T-helper 17 cell (primary cell): Measurements from ENCODE around the gene ING3. TPM values are rescaled to one million over a fixed set of nuclear protein-coding genes. Genes with fewer than 3 reads are reported as not detected.
A peak's percentile ranks its signal among the peaks of the same experiment; 100 is the strongest.

Experiments
- ATAC-seq: fragments of 150-1000 bp; cut with Tn5 transposase; 2 replicates; pipeline ENCODE4 v1.10.0; 2021; ENCODE audit warnings: mild to moderate bottlenecking, moderate library complexity
- DNase-seq, 3 donors: peaks; one replicate each; pipeline versions ENCODE4 v3.0.0 to v3.0.0-alpha.2; 2020 to 2021
- H3K9me3 ChIP-seq: one replicate; pipeline ENCODE4 v1.7.0; 2013; ENCODE audit warnings: low read length, mild to moderate bottlenecking; ENCODE audit not compliant: control insufficient read depth, poor library complexity, severe bottlenecking
- H3K27ac Mint-ChIP-seq: one replicate; pipeline ENCODE4 v1.8.0; 2022; ENCODE audit warnings: mild to moderate bottlenecking, moderate library complexity, mixed read lengths
- H3K27me3 Mint-ChIP-seq: one replicate; pipeline ENCODE4 v1.8.0; 2022; ENCODE audit warnings: mixed read lengths
- H3K36me3 Mint-ChIP-seq: one replicate; pipeline ENCODE4 v1.8.0; 2022; ENCODE audit warnings: low read depth, mixed read lengths
- H3K4me1 Mint-ChIP-seq: one replicate; pipeline ENCODE4 v1.8.0; 2022; ENCODE audit warnings: mild to moderate bottlenecking, mixed read lengths
- H3K4me3 Mint-ChIP-seq: one replicate; pipeline ENCODE4 v1.8.0; 2022; ENCODE audit warnings: mild to moderate bottlenecking, moderate library complexity, mixed read lengths
- total RNA-seq, 4 donors: library from RNA in 2 of 4; stranded (reverse) in 2 of 4; gene quantifications; one replicate each; pipeline ENCODE4 v1.2.3 and lab custom pipeline; 2022 to 2026

ING3 gene
- total RNA-seq, 2 donors from 2014 or later: 32.8 to 41.2 TPM

- H3K27me3 Mint-ChIP-seq: peaks cover 35% of the 10 kb centered on the region
- H3K9me3 ChIP-seq: no peaks in the 10 kb centered on the region
- ATAC-seq: no peak
- no peak overlapping the region for H3K4me3 Mint-ChIP-seq
- no peaks in the 10 kb centered on the region for H3K36me3 Mint-ChIP-seq
- H3K27ac Mint-ChIP-seq: no peak overlapping the region
- no peak for DNase-seq
- H3K4me1 Mint-ChIP-seq: no peaks in the 10 kb centered on the region
These were observed 17.1 kb upstream of the ING3 start for GRCh38 chr7:120933475-120933874.

- no peaks in the 10 kb centered on the region for H3K9me3 ChIP-seq
- Mint-ChIP-seq H3K4me1 (no peaks in the 10 kb centered on the region), H3K27me3 (peaks cover 13% of the 10 kb centered on the region), H3K36me3 (no peaks in the 10 kb centered on the region), H3K4me3 (no peak overlapping the region), H3K27ac (no peak overlapping the region)
- ATAC-seq (no peak), DNase-seq (no peak)
These were observed 11.2 kb upstream of the ING3 start for GRCh38 chr7:120939345-120939744.

- H3K4me1 Mint-ChIP-seq: no peaks in the 10 kb centered on the region
- H3K36me3 Mint-ChIP-seq: no peaks in the 10 kb centered on the region
- ATAC-seq: no peak
- peaks cover 8% of the 10 kb centered on the region for H3K27me3 Mint-ChIP-seq
- H3K4me3 Mint-ChIP-seq: no peak overlapping the region
- no peak for DNase-seq
- H3K27ac Mint-ChIP-seq: no peak overlapping the region
- H3K9me3 ChIP-seq: no peaks in the 10 kb centered on the region
These were observed 9.5 kb upstream of the ING3 start for GRCh38 chr7:120941064-120941463.

GRCh38 chr7:120941856-120942255, 8.7 kb upstream of the ING3 start:
- H3K4me1 Mint-ChIP-seq: peaks cover 3% of the 10 kb centered on the region
- no peaks in the 10 kb centered on the region for H3K9me3 ChIP-seq
- H3K27ac Mint-ChIP-seq: no peak overlapping the region
- DNase-seq (no peak), ATAC-seq (no peak)
- peaks cover 3% of the 10 kb centered on the region for H3K36me3 Mint-ChIP-seq
- no peak overlapping the region for H3K4me3 Mint-ChIP-seq
- peaks cover 14% of the 10 kb centered on the region for H3K27me3 Mint-ChIP-seq

- ATAC-seq (no peak), DNase-seq (no peak)
- no peaks in the 10 kb centered on the region for H3K9me3 ChIP-seq
- no peak overlapping the region for H3K27ac Mint-ChIP-seq
- peaks cover 20% of the 10 kb centered on the region for H3K27me3 Mint-ChIP-seq
- H3K36me3 Mint-ChIP-seq: peaks cover 3% of the 10 kb centered on the region
- H3K4me3 Mint-ChIP-seq: no peak overlapping the region
- H3K4me1 Mint-ChIP-seq: peaks cover 3% of the 10 kb centered on the region
These were observed 7.7 kb upstream of the ING3 start for GRCh38 chr7:120942861-120943260.

- no peak overlapping the region for H3K4me3 Mint-ChIP-seq
- no peak overlapping the region for H3K27ac Mint-ChIP-seq
- ATAC-seq (no peak), DNase-seq (no peak)
- peaks cover 9% of the 10 kb centered on the region for H3K4me1 Mint-ChIP-seq
- H3K36me3 Mint-ChIP-seq: peaks cover 5% of the 10 kb centered on the region
- H3K27me3 Mint-ChIP-seq: peaks cover 20% of the 10 kb centered on the region
- no peaks in the 10 kb centered on the region for H3K9me3 ChIP-seq
These were observed 5.6 kb upstream of the ING3 start for GRCh38 chr7:120944826-120945562.

- Mint-ChIP-seq H3K27ac (no peak overlapping the region), H3K4me1 (peaks cover 17% of the 10 kb centered on the region), H3K36me3 (peaks cover 5% of the 10 kb centered on the region), H3K27me3 (peaks cover 20% of the 10 kb centered on the region), H3K4me3 (no peak overlapping the region)
- no peak for ATAC-seq
- no peak for DNase-seq
- no peaks in the 10 kb centered on the region for H3K9me3 ChIP-seq
These were observed 2.6 kb upstream of the ING3 start for GRCh38 chr7:120947980-120948379.

GRCh38 chr7:120949393-120949911, 1.1 kb upstream of the ING3 start:
- Mint-ChIP-seq H3K36me3 (peaks cover 5% of the 10 kb centered on the region), H3K27me3 (peaks cover 20% of the 10 kb centered on the region), H3K4me3 (peak overlapping the region; percentile 93), H3K27ac (peak overlapping the region; percentile 94), H3K4me1 (peaks cover 17% of the 10 kb centered on the region)
- H3K9me3 ChIP-seq: no peaks in the 10 kb centered on the region
- ATAC-seq (no peak), DNase-seq (no peak)

- Mint-ChIP-seq H3K36me3 (peaks cover 5% of the 10 kb centered on the region), H3K27me3 (peaks cover 20% of the 10 kb centered on the region), H3K4me3 (peak overlapping the region; percentile 93), H3K27ac (peak overlapping the region; percentile 94), H3K4me1 (peaks cover 19% of the 10 kb centered on the region)
- no peak for DNase-seq
- H3K9me3 ChIP-seq: no peaks in the 10 kb centered on the region
- no peak for ATAC-seq
These were observed 509 bp upstream of the ING3 start for GRCh38 chr7:120949998-120950538.

GRCh38 chr7:120951309-120951699, 727 bp downstream of the ING3 start:
- no peak for DNase-seq
- ATAC-seq: no peak
- H3K27me3 Mint-ChIP-seq: peaks cover 10% of the 10 kb centered on the region
- H3K9me3 ChIP-seq: no peaks in the 10 kb centered on the region
- peaks cover 4% of the 10 kb centered on the region for H3K36me3 Mint-ChIP-seq
- H3K4me1 Mint-ChIP-seq: peaks cover 21% of the 10 kb centered on the region
- H3K27ac Mint-ChIP-seq: peak overlapping the region; percentile 94
- H3K4me3 Mint-ChIP-seq: peak overlapping the region; percentile 93

GRCh38 chr7:120951826-120952225, 1.2 kb downstream of the ING3 start:
- H3K36me3 Mint-ChIP-seq: peaks cover 2% of the 10 kb centered on the region
- DNase-seq: no peak
- no peak for ATAC-seq
- H3K27ac Mint-ChIP-seq: peak overlapping the region; percentile 94
- H3K4me1 Mint-ChIP-seq: peaks cover 20% of the 10 kb centered on the region
- peaks cover 6% of the 10 kb centered on the region for H3K27me3 Mint-ChIP-seq
- peak overlapping the region; percentile 93 for H3K4me3 Mint-ChIP-seq
- H3K9me3 ChIP-seq: no peaks in the 10 kb centered on the region

GRCh38 chr7:120955577-120956149, 5.1 kb downstream of the ING3 start:
- DNase-seq (no peak), ATAC-seq (no peak)
- H3K4me3 Mint-ChIP-seq: no peak overlapping the region
- H3K27me3 Mint-ChIP-seq: no peaks in the 10 kb centered on the region
- no peaks in the 10 kb centered on the region for H3K9me3 ChIP-seq
- peaks cover 6% of the 10 kb centered on the region for H3K36me3 Mint-ChIP-seq
- H3K4me1 Mint-ChIP-seq: peaks cover 26% of the 10 kb centered on the region
- peak overlapping the region; percentile 62 for H3K27ac Mint-ChIP-seq

GRCh38 chr7:120959929-120960484, 9.4 kb downstream of the ING3 start:
- no peaks in the 10 kb centered on the region for H3K9me3 ChIP-seq
- peaks cover 35% of the 10 kb centered on the region for H3K4me1 Mint-ChIP-seq
- peak overlapping the region; percentile 39 for H3K27ac Mint-ChIP-seq
- no peaks in the 10 kb centered on the region for H3K27me3 Mint-ChIP-seq
- DNase-seq (no peak), ATAC-seq (no peak)
- H3K36me3 Mint-ChIP-seq: peaks cover 8% of the 10 kb centered on the region
- peak overlapping the region; percentile 64 for H3K4me3 Mint-ChIP-seq
